Measurements from ENCODE around the gene SPSB2. TPM values are rescaled to one million over a fixed set of nuclear protein-coding genes. Genes with fewer than 3 reads are reported as not detected.
A peak's percentile ranks its signal among the peaks of the same experiment; 100 is the strongest.
"Not testable (repeated sequence)": the region's sequence is repeated elsewhere in the genome, so short reads cannot be mapped to it uniquely, and the experiment has no call there.

Gene SPSB2
- total RNA-seq, 1 experiment from 2014 or later: 10.2 TPM

GRCh38 chr12:6871052-6871957 is 1.8 kb downstream of the SPSB2 start:
- no peak for DNase-seq (ENCODE audit: low spot score)

- DNase-seq (ENCODE audit: low spot score): not testable (repeated sequence)
Measured at GRCh38 chr12:6870304-6870703, 2.8 kb downstream of the SPSB2 start.

GRCh38 chr12:6869049-6870021 is 3.8 kb downstream of the SPSB2 start:
- DNase-seq (ENCODE audit: low spot score): peak; percentile 51

GRCh38 chr12:6868211-6869048 is 4.7 kb downstream of the SPSB2 start:
- no peak for DNase-seq (ENCODE audit: low spot score)

- peak; percentile 39 for DNase-seq (ENCODE audit: low spot score)
Measured at GRCh38 chr12:6867413-6868210, 5.5 kb downstream of the SPSB2 start, which contains the start of gene TPI1. TSS of gene TPI1 (plus strand) at chr12:6867531. CDS start at chr12:6867567, 36 bp downstream.

- DNase-seq (ENCODE audit: low spot score): no peak
Measured at GRCh38 chr12:6866920-6867412, 6.1 kb downstream of the SPSB2 start.

- DNase-seq (ENCODE audit: low spot score): no peak
Measured at GRCh38 chr12:6866163-6866919, 6.8 kb downstream of the SPSB2 start.

GRCh38 chr12:6865307-6865706 is 7.8 kb downstream of the SPSB2 start:
- not testable (repeated sequence) for DNase-seq (ENCODE audit: low spot score)

GRCh38 chr12:6863586-6864321 is 9.3 kb downstream of the SPSB2 start:
- DNase-seq (ENCODE audit: low spot score): no peak

- DNase-seq (ENCODE audit: low spot score): no peak
Measured at GRCh38 chr12:6863033-6863432, 10.1 kb downstream of the SPSB2 start.

- no peak for DNase-seq (ENCODE audit: low spot score)
Measured at GRCh38 chr12:6861391-6861790, 11.7 kb downstream of the SPSB2 start.

GRCh38 chr12:6860942-6861341 is 12.2 kb downstream of the SPSB2 start:
- no peak for DNase-seq (ENCODE audit: low spot score)

- DNase-seq (ENCODE audit: low spot score): no peak
Measured at GRCh38 chr12:6860116-6860515, 13.0 kb downstream of the SPSB2 start.

- DNase-seq (ENCODE audit: low spot score): no peak
Measured at GRCh38 chr12:6858799-6859198, 14.3 kb downstream of the SPSB2 start.

GRCh38 chr12:6855322-6855721 is 17.8 kb downstream of the SPSB2 start:
- no peak for DNase-seq (ENCODE audit: low spot score)

GRCh38 chr12:6854036-6854435 is 19.1 kb downstream of the SPSB2 start:
- DNase-seq (ENCODE audit: low spot score): no peak

- no peak for DNase-seq (ENCODE audit: low spot score)
Measured at GRCh38 chr12:6853626-6854025, 19.5 kb downstream of the SPSB2 start.

GRCh38 chr12:6852651-6853354 is 20.3 kb downstream of the SPSB2 start:
- peak; percentile 62 for DNase-seq (ENCODE audit: low spot score)

Data from A172 (cell line).